Vagina (tissue), 2 donors: Measurements from ENCODE around the gene SORCS2. TPM values are rescaled to one million over a fixed set of nuclear protein-coding genes. Genes with fewer than 3 reads are reported as not detected.

Experiments used
- DNase-seq, 2 donors: peaks; one replicate each; pipeline ENCODE4 v3.0.0-alpha.2; 2017; ENCODE audit errors: extremely low spot score in 2 of 2
- H3K27ac ChIP-seq: fragments of 200-600 bp; sonication (generic); one replicate; pipeline ENCODE4 v1.5.1; 2019
- H3K27me3 ChIP-seq: fragments of 200-600 bp; sonication (generic); one replicate; pipeline ENCODE4 v1.5.1; 2019
- H3K36me3 ChIP-seq, 2 donors: fragments of 200-600 bp; sonication (generic); one replicate each; pipeline ENCODE4 v1.5.1; 2017 to 2019
- H3K4me1 ChIP-seq: fragments of 200-600 bp; sonication (generic); one replicate; pipeline ENCODE4 v1.5.1; 2019
- H3K4me3 ChIP-seq, 2 donors: fragments of 200-600 bp; sonication (generic); 1 replicate in 1 of 2; 2 replicates in 1 of 2; pipeline ENCODE4 v1.5.1; 2016 to 2019
- H3K9me3 ChIP-seq: fragments of 200-600 bp; sonication (generic); one replicate; pipeline ENCODE4 v1.5.1; 2019
- POLR2A ChIP-seq, 2 donors: fragments of 450-650 bp; IDR thresholded peaks; one replicate each; pipeline ENCODE4 v1.6.1; 2017; ENCODE audit warnings: antibody characterized with exemption in 2 of 2, mild to moderate bottlenecking in 2 of 2, moderate library complexity in 2 of 2
- POLR2AphosphoS5 ChIP-seq, 2 donors: sonication (generic); formaldehyde crosslinking; IDR thresholded peaks; one replicate each; pipeline ENCODE4 v1.9.0; 2017; ENCODE audit warnings: antibody characterized with exemption in 2 of 2, mild to moderate bottlenecking in 2 of 2, low read depth in 1 of 2; ENCODE audit not compliant: insufficient read depth in 1 of 2
- intact Hi-C: fragments of 100-400 bp; cut with DNase I; formaldehyde crosslinking; loops from one replicate; pipeline ENCODE4 v1.15.1; 2023
- total RNA-seq: library from RNA; depleted of rRNA; stranded (reverse); fragments of >200 nt; gene quantifications from one replicate; pipeline ENCODE4 v1.2.3, GENCODE V29; 2016
- TF ChIP-seq, protein P1 (sequence below), 3 experiments: fragments of 450-650 bp in 2 of 3; fragments of 200-600 bp in 1 of 3; sonication (generic) in 1 of 3; IDR thresholded peaks; one replicate each; pipeline ENCODE4 v1.5.1; 2017 to 2019; ENCODE audit warnings: antibody characterized with exemption in 3 of 3, mild to moderate bottlenecking in 2 of 3, moderate library complexity in 2 of 3

Gene SORCS2
- total RNA-seq, 1 donor from 2014 or later: 5.4 TPM

DNA sequence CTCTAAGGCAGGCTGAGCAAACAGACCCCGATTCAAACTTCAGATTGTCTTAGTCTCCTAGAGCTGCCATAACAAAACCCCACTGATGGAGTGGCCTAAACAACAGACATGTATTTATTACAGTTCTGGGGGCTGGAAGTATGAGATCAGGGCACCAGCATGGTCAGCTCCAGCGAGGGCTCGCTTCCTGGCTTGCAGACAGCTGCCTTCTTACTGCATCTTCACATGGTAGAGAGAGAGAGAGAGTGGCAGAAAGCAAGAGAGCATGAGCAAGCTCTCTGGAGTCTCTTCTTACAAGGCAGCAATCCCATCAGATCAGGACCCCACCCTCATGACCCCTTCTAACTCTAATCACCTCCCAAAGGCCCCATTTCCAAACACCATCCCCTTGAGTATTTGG is 22.3 kb upstream of the SORCS2 start:
- Histone ChIP-seq H3K27ac (no peak overlapping the region), H3K4me3 (no peak overlapping the region), H3K27me3 (no peaks in the 10 kb centered on the region), H3K36me3 (no peaks in the 10 kb centered on the region), H3K9me3 (no peaks in the 10 kb centered on the region), H3K4me1 (no peaks in the 10 kb centered on the region)
- TF ChIP-seq, protein P1, sequence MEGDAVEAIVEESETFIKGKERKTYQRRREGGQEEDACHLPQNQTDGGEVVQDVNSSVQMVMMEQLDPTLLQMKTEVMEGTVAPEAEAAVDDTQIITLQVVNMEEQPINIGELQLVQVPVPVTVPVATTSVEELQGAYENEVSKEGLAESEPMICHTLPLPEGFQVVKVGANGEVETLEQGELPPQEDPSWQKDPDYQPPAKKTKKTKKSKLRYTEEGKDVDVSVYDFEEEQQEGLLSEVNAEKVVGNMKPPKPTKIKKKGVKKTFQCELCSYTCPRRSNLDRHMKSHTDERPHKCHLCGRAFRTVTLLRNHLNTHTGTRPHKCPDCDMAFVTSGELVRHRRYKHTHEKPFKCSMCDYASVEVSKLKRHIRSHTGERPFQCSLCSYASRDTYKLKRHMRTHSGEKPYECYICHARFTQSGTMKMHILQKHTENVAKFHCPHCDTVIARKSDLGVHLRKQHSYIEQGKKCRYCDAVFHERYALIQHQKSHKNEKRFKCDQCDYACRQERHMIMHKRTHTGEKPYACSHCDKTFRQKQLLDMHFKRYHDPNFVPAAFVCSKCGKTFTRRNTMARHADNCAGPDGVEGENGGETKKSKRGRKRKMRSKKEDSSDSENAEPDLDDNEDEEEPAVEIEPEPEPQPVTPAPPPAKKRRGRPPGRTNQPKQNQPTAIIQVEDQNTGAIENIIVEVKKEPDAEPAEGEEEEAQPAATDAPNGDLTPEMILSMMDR (IDR thresholded peaks at IDR 0.05): no peak
- TF ChIP-seq POLR2A (IDR thresholded peaks at IDR 0.05) (no peak), POLR2AphosphoS5 (IDR thresholded peaks at IDR 0.05; ENCODE audit: insufficient read depth in 1 of 2, low read depth in 1 of 2) (no peak)
- no peak for DNase-seq
- intact Hi-C loops: no loop called here

DNA sequence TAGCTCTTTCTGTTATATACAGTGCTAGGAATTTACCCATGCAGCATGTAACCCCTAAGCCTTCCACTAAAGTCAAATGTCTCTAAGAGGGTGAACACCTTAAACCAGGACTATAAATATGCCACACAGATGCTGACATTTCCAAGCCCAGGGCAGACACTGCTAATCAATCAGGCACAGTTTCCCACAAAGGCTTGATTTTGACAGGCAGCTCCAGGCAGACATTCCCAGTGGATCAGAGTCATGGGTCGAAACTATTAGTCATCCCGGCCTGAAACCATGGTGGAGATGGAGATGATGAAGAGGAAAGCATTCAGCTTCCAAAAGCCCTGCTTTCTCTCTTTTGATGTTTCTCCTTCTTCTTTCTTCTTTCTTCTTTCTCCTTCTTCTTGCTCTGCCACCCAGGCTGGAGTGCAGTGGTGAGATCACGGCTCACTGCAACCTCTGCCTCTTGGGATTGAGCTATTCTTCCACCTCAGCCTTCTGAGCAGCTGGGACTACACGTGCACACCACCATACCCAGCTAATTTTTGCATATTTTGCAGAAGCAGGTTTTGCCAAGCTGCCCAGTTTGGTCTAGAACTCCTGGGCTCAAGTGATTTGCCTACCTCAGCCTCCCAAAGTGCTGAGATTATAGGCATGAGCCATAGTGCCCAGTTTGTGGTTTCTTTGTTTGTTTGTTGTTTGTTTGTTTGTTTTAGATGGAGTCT is 21.0 kb upstream of the SORCS2 start:
- no peak for DNase-seq
- no peaks in the 10 kb centered on the region for H3K9me3 ChIP-seq

DNA sequence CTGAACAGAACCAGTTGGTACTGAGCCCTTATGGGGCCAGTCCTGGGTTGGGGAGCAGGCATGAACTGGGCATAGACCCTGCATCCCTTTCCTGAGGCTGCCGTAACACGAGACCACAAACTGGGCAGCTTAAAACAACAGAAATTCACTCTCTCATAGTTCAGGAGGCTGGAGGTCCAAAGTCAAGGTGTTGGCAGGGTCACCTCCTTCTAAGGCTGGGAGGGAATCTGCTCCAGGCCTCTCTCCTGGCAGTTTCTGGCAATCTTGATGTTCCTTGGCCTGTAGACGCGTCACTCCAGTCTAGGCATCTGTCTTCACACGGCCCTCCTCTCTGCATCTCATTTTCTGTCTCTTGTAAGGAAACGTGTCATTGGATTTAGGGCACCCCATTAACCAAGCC is 19.8 kb upstream of the SORCS2 start:
- Histone ChIP-seq H3K36me3 (no peaks in the 10 kb centered on the region), H3K27ac (no peak overlapping the region), H3K4me1 (no peaks in the 10 kb centered on the region), H3K9me3 (no peaks in the 10 kb centered on the region), H3K4me3 (no peak overlapping the region), H3K27me3 (no peaks in the 10 kb centered on the region)
- DNase-seq: no peak
- TF ChIP-seq, protein P1 (IDR thresholded peaks at IDR 0.05): no peak
- TF ChIP-seq POLR2A (IDR thresholded peaks at IDR 0.05) (no peak), POLR2AphosphoS5 (IDR thresholded peaks at IDR 0.05; ENCODE audit: insufficient read depth in 1 of 2, low read depth in 1 of 2) (no peak)
- intact Hi-C loops: no loop called here

More for the DNA sequence above, 21.0 kb upstream of the SORCS2 start:
- H3K4me3 ChIP-seq: no peak overlapping the region
- H3K36me3 ChIP-seq: no peaks in the 10 kb centered on the region
- intact Hi-C loops: no loop called here
- H3K4me1 ChIP-seq: no peaks in the 10 kb centered on the region
- no peak overlapping the region for H3K27ac ChIP-seq
- H3K27me3 ChIP-seq: no peaks in the 10 kb centered on the region
- no peak for TF ChIP-seq POLR2A (IDR thresholded peaks at IDR 0.05)
- TF ChIP-seq POLR2AphosphoS5 (IDR thresholded peaks at IDR 0.05; ENCODE audit: insufficient read depth in 1 of 2, low read depth in 1 of 2): no peak
- TF ChIP-seq, protein P1 (IDR thresholded peaks at IDR 0.05): no peak

DNA sequence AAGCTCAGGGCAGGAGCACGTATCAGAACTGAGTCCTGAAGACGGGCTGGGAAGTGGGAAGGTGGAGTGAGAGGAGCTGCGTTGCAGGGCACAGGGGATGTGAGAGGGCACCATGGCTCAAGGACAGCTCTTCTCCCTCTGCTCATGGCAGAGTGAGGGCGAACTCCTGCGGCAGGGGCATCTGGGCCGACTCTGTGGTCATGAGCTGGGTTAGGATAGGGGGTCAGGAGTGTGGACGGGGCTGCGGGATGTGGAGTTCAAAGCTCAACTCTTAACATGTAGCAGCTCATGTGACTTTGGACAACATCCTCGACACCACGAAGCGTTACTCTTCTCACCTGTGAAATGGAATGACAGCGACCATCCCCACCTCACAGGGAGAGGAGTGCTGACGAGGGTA is 19.4 kb upstream of the SORCS2 start:
- H3K27ac ChIP-seq: no peak overlapping the region
- H3K36me3 ChIP-seq: no peaks in the 10 kb centered on the region
- no peaks in the 10 kb centered on the region for H3K4me1 ChIP-seq
- no peaks in the 10 kb centered on the region for H3K27me3 ChIP-seq
- intact Hi-C loops: no loop called here
- no peak for DNase-seq
- no peak for TF ChIP-seq POLR2AphosphoS5 (IDR thresholded peaks at IDR 0.05; ENCODE audit: insufficient read depth in 1 of 2, low read depth in 1 of 2)
- TF ChIP-seq, protein P1 (IDR thresholded peaks at IDR 0.05): no peak
- TF ChIP-seq POLR2A (IDR thresholded peaks at IDR 0.05): no peak
- no peaks in the 10 kb centered on the region for H3K9me3 ChIP-seq
- no peak overlapping the region for H3K4me3 ChIP-seq

DNA sequence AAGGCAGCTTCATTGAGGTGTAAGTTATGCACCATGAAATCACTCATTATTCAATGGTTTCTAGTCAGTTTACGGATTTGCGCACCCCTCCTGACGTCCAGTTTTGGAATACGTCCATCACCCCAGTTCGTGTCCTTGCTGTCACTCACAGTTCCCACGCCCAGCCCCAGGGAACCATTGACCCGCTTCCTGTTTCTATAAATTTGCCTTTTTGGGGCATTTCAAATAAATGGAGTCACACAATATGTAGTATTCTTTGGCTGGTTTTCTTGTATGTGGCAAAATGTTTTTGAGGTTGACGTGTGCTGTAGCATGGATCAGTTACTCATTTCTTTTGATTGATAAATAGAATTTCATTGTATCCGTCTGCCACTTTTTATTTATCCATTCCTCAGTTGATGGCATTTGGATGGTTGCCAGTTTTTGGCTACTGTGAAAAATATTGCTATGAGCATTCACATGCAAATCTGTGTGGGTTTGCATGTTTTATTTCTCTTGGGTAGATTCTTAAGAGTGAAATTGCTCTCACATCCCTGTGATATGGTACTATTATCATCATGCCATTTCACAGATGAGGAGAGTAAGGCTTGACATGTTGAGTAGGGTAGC is 18.4 kb upstream of the SORCS2 start:
- no peaks in the 10 kb centered on the region for H3K27me3 ChIP-seq
- no peak overlapping the region for H3K4me3 ChIP-seq
- no peaks in the 10 kb centered on the region for H3K4me1 ChIP-seq
- H3K36me3 ChIP-seq: no peaks in the 10 kb centered on the region
- DNase-seq: no peak
- no peak overlapping the region for H3K27ac ChIP-seq
- no peak for TF ChIP-seq POLR2A (IDR thresholded peaks at IDR 0.05)
- TF ChIP-seq, protein P1 (IDR thresholded peaks at IDR 0.05): no peak
- no peak for TF ChIP-seq POLR2AphosphoS5 (IDR thresholded peaks at IDR 0.05; ENCODE audit: insufficient read depth in 1 of 2, low read depth in 1 of 2)
- H3K9me3 ChIP-seq: peaks cover 2% of the 10 kb centered on the region
- intact Hi-C loops: no loop called here
